ENCODE data around the gene GPR142. TPM values are rescaled to one million over a fixed set of nuclear protein-coding genes. Genes with fewer than 3 reads are reported as not detected.

GPR142 gene
- total RNA-seq, 2 donors from 2014 or later: not detected

DNA sequence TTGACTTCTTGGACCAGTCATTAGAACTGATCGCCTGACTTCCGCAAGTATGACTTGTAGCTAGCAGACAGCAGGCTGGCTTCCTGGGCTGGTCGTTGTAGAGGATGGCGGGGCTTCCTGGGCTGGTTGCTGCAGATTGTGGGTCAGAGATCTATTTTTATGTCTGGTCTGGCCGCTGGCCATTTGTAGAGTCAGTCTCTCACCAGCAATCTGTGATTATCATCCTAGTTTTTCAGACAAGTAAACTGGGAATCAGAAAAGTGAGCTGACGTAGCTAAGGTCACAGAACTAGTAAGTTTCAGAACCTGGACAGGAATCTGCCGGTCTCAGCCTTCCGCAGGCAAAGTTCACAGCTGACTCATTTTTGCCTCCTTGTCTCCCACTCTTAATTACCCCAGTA, 19.1 kb downstream of the GPR142 start:
- Histone ChIP-seq H3K36me3 (no peaks in the 10 kb centered on the region), H3K4me3 (no peak overlapping the region), H3K27me3 (replicated peaks; ENCODE audit: insufficient read depth) (no peaks in the 10 kb centered on the region), H3K9me3 (no peaks in the 10 kb centered on the region), H3K27ac (peak overlapping the region in 1 of 2 donors; percentile 28), H3K4me1 (ENCODE audit: control insufficient read depth in 1 of 2, low read depth in 2 of 2) (no peaks in the 10 kb centered on the region)
- TF ChIP-seq, protein P1, sequence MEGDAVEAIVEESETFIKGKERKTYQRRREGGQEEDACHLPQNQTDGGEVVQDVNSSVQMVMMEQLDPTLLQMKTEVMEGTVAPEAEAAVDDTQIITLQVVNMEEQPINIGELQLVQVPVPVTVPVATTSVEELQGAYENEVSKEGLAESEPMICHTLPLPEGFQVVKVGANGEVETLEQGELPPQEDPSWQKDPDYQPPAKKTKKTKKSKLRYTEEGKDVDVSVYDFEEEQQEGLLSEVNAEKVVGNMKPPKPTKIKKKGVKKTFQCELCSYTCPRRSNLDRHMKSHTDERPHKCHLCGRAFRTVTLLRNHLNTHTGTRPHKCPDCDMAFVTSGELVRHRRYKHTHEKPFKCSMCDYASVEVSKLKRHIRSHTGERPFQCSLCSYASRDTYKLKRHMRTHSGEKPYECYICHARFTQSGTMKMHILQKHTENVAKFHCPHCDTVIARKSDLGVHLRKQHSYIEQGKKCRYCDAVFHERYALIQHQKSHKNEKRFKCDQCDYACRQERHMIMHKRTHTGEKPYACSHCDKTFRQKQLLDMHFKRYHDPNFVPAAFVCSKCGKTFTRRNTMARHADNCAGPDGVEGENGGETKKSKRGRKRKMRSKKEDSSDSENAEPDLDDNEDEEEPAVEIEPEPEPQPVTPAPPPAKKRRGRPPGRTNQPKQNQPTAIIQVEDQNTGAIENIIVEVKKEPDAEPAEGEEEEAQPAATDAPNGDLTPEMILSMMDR (IDR thresholded peaks at IDR 0.05): no peak
- ATAC-seq (ENCODE audit: insufficient number of reproducible peaks, low FRiP score, low read depth): no peak
- no peak for DNase-seq (ENCODE audit: low spot score)

DNA sequence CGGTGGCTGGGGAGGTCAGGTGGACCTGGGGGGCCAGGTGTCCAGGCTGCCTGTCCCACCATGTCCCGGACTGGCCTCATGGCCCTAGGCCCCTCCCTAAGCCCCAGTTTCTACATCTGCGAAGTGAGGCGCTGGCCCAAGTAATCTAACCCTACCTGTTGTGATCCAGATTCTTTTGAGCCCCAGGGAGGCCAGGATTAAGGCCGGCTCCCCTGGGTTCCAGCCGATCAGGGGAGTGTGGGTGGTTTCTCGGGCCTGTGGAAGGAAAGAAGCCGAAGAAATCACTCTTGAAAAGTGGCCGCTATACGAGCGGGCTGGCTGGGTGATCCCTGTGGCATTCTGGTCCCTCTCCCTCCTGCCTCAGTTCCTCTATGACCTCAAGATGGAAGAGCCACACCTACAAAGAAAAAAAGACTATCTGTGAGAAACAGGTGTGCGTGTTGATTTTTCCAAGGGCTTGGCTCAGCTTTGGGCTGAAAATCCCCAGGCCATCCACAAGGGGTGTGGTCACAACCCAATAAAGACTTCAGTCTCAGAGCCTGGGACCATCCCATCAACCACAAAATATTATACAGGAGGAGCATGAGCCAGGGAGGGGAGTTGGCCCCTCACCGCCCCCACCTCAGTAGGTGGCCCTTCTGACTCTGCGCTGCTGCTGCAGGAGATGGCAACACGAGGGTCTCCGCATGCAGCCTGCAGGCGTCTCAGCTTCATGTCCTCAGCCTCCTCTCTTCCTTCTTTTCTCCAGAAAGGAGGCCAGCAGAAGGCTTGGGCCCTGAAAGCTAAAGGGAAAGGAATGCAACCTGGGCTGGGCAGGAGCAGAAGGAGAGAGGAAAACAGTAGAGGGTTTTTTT, 20.3 kb downstream of the GPR142 start:
- Histone ChIP-seq H3K27ac (no peak overlapping the region), H3K36me3 (no peaks in the 10 kb centered on the region)

DNA sequence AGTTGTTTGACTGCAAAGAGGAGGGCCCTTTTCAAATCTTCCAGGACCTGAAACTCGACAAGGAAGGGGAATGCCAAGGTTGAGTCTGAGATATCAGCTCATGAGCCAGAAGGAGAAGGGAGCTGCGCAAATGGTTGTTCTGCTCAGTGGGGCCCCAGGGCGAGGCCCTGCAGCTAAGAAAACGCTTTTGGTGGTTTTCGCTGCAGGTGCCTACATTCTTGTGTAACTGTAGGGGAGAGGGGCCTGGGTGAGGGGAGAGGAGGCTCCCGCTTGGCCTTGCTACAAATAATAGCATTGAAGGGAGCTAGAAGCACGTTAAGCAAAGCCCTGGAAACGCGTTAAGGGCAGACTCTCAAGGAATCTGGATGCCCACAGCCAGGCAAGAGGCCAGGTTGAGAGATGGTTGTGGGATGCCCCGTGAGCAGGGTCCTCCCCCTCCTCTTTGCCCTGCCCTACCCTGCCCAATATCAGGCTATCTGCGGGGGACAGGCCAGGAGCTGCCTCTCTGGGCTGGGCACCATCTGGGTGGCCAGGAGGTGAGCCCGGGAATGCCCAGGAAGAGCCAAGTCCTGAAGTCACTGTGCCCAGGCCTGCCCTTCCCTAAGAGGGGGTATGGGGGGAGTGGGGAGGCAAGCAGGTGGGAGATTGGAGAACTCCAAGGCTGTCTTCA, 21.9 kb downstream of the GPR142 start:
- TF ChIP-seq, protein P1 (IDR thresholded peaks at IDR 0.05): no peak
- no peak for ATAC-seq (ENCODE audit: insufficient number of reproducible peaks, low FRiP score, low read depth)
- Histone ChIP-seq H3K27ac (no peak overlapping the region), H3K27me3 (replicated peaks; ENCODE audit: insufficient read depth) (no peaks in the 10 kb centered on the region), H3K4me1 (ENCODE audit: control insufficient read depth in 1 of 2, low read depth in 2 of 2) (peaks cover 11 to 16% of the 10 kb centered on the region in 2 donors), H3K9me3 (no peaks in the 10 kb centered on the region), H3K4me3 (no peak overlapping the region), H3K36me3 (no peaks in the 10 kb centered on the region)
- DNase-seq (ENCODE audit: low spot score): no peak

More for the DNA sequence above, 20.3 kb downstream of the GPR142 start:
- ATAC-seq (ENCODE audit: insufficient number of reproducible peaks, low FRiP score, low read depth): no peak
- no peaks in the 10 kb centered on the region for H3K9me3 ChIP-seq
- no peaks in the 10 kb centered on the region for H3K4me1 ChIP-seq (ENCODE audit: control insufficient read depth in 1 of 2, low read depth in 2 of 2)
- H3K27me3 ChIP-seq (replicated peaks; ENCODE audit: insufficient read depth): no peaks in the 10 kb centered on the region
- TF ChIP-seq, protein P1 (IDR thresholded peaks at IDR 0.05): no peak
- no peak for DNase-seq (ENCODE audit: low spot score)
- H3K4me3 ChIP-seq: no peak overlapping the region

DNA sequence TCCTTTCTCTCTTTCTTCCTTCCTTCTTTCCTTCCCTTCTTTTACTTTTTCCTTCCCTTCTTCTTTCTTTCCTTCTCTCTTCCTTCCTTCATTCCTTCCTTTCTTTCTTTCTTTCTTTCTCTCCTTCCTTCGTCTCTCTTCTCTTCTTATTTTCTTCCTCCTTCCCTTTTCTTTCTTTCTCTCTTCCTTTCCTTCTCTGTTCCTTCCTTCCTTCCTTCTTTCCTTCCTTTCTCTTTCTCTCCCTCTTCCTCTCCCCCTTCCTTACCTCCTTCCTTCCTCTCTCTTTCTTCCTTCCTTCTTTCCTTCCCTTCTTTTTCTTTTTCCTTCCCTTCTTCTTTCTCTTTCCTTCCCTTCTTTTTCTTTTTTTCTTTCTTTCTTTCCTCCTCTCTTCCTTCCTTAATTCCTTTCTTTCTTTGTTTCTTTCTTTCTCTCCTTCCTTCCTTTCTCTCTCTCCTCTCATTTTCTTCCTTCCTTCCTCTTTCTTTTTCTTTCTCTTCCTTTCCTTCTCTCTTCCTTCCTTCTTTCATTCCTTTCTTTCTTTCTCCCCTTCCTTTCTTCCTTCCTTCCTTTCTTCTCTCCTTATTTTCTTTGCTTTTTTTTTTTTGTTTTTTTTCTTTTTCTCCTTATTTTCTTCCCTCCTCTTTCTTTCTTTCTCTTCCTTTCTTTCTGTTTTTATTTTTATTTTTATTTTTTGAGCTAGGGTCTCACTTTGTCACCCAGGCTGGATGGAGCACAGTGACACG, 22.8 kb downstream of the GPR142 start:
- DNase-seq (ENCODE audit: low spot score) (no peak), ATAC-seq (ENCODE audit: insufficient number of reproducible peaks, low FRiP score, low read depth) (no peak)
- Histone ChIP-seq H3K27ac (no peak overlapping the region), H3K4me1 (ENCODE audit: control insufficient read depth in 1 of 2, low read depth in 2 of 2) (peaks cover 13 to 25% of the 10 kb centered on the region in 2 donors), H3K27me3 (replicated peaks; ENCODE audit: insufficient read depth) (no peaks in the 10 kb centered on the region), H3K36me3 (no peaks in the 10 kb centered on the region), H3K4me3 (no peak overlapping the region), H3K9me3 (no peaks in the 10 kb centered on the region)
- TF ChIP-seq, protein P1 (IDR thresholded peaks at IDR 0.05): no peak
